Measurements from ENCODE around the gene FOXP4. TPM values are rescaled to one million over a fixed set of nuclear protein-coding genes. Genes with fewer than 3 reads are reported as not detected.
A peak's percentile ranks its signal among the peaks of the same experiment; 100 is the strongest.

FOXP4 gene
- total RNA-seq, 1 donor from 2014 or later = 21.6 TPM

- H3K4me1 Mint-ChIP-seq (ENCODE audit: low read depth) = peaks cover 6% of the 10 kb centered on the region
These were observed 52.5 kb downstream of the FOXP4 start for GRCh38 chr6:41598670-41599014.

GRCh38 chr6:41599015-41599851, 53.1 kb downstream of the FOXP4 start:
- no peak for DNase-seq (ENCODE audit: low spot score)
- Mint-ChIP-seq H3K27ac (no peak overlapping the region), H3K36me3 (ENCODE audit: low read depth) (no peaks in the 10 kb centered on the region), H3K4me3 (no peak overlapping the region), H3K4me1 (ENCODE audit: low read depth) (peaks cover 6% of the 10 kb centered on the region), H3K27me3 (ENCODE audit: insufficient read depth) (peaks cover 1% of the 10 kb centered on the region), H3K9me3 (no peaks in the 10 kb centered on the region)
- intact Hi-C loops (cut with micrococcal nuclease) = no loop called here

More at GRCh38 chr6:41598670-41599014, 52.5 kb downstream of the FOXP4 start:
- H3K9me3 Mint-ChIP-seq = no peaks in the 10 kb centered on the region
- intact Hi-C loops (cut with micrococcal nuclease) = no loop called here
- no peak overlapping the region for H3K4me3 Mint-ChIP-seq
- DNase-seq (ENCODE audit: low spot score) = no peak
- peaks cover 1% of the 10 kb centered on the region for H3K27me3 Mint-ChIP-seq (ENCODE audit: insufficient read depth)
- H3K36me3 Mint-ChIP-seq (ENCODE audit: low read depth) = no peaks in the 10 kb centered on the region
- no peak overlapping the region for H3K27ac Mint-ChIP-seq

GRCh38 chr6:41599852-41600445, 53.8 kb downstream of the FOXP4 start:
- H3K27ac Mint-ChIP-seq = no peak overlapping the region

GRCh38 chr6:41600499-41601247, 54.5 kb downstream of the FOXP4 start:
- Mint-ChIP-seq H3K27ac (no peak overlapping the region), H3K4me1 (ENCODE audit: low read depth) (peaks cover 6% of the 10 kb centered on the region), H3K9me3 (no peaks in the 10 kb centered on the region), H3K36me3 (ENCODE audit: low read depth) (no peaks in the 10 kb centered on the region), H3K27me3 (ENCODE audit: insufficient read depth) (peaks cover 5% of the 10 kb centered on the region), H3K4me3 (no peak overlapping the region)
- intact Hi-C loops (cut with micrococcal nuclease) = no loop called here
- DNase-seq (ENCODE audit: low spot score) = no peak

More at GRCh38 chr6:41599852-41600445, 53.8 kb downstream of the FOXP4 start:
- peaks cover 6% of the 10 kb centered on the region for H3K4me1 Mint-ChIP-seq (ENCODE audit: low read depth)
- peaks cover 2% of the 10 kb centered on the region for H3K27me3 Mint-ChIP-seq (ENCODE audit: insufficient read depth)
- H3K36me3 Mint-ChIP-seq (ENCODE audit: low read depth) = no peaks in the 10 kb centered on the region
- intact Hi-C loops (cut with micrococcal nuclease) = no loop called here
- H3K9me3 Mint-ChIP-seq = no peaks in the 10 kb centered on the region
- DNase-seq (ENCODE audit: low spot score) = no peak
- H3K4me3 Mint-ChIP-seq = no peak overlapping the region

- intact Hi-C loops (cut with micrococcal nuclease) = no loop called here
- no peak overlapping the region for H3K27ac Mint-ChIP-seq
- H3K9me3 Mint-ChIP-seq = no peaks in the 10 kb centered on the region
- H3K27me3 Mint-ChIP-seq (ENCODE audit: insufficient read depth) = peaks cover 5% of the 10 kb centered on the region
- no peaks in the 10 kb centered on the region for H3K36me3 Mint-ChIP-seq (ENCODE audit: low read depth)
- no peak overlapping the region for H3K4me3 Mint-ChIP-seq
- DNase-seq (ENCODE audit: low spot score) = no peak
- H3K4me1 Mint-ChIP-seq (ENCODE audit: low read depth) = peaks cover 6% of the 10 kb centered on the region
These were observed 55.0 kb downstream of the FOXP4 start for GRCh38 chr6:41601248-41601549.

GRCh38 chr6:41602422-41602743, 56.2 kb downstream of the FOXP4 start:
- no peaks in the 10 kb centered on the region for H3K36me3 Mint-ChIP-seq (ENCODE audit: low read depth)
- H3K27ac Mint-ChIP-seq = no peak overlapping the region
- no peaks in the 10 kb centered on the region for H3K9me3 Mint-ChIP-seq
- peaks cover 7% of the 10 kb centered on the region for H3K27me3 Mint-ChIP-seq (ENCODE audit: insufficient read depth)
- no peak for DNase-seq (ENCODE audit: low spot score)
- H3K4me3 Mint-ChIP-seq = no peak overlapping the region
- intact Hi-C loops (cut with micrococcal nuclease) = no loop called here
- H3K4me1 Mint-ChIP-seq (ENCODE audit: low read depth) = peaks cover 6% of the 10 kb centered on the region

- Mint-ChIP-seq H3K36me3 (ENCODE audit: low read depth) (no peaks in the 10 kb centered on the region), H3K4me1 (ENCODE audit: low read depth) (peaks cover 6% of the 10 kb centered on the region), H3K9me3 (no peaks in the 10 kb centered on the region), H3K4me3 (no peak overlapping the region), H3K27me3 (ENCODE audit: insufficient read depth) (peaks cover 7% of the 10 kb centered on the region), H3K27ac (no peak overlapping the region)
- intact Hi-C loops (cut with micrococcal nuclease) = loop anchor here (1.0 kb wide), 2 partner anchors 80 to 173 kb away; no protein-coding TSS in a partner anchor
- peak; percentile 68 for DNase-seq (ENCODE audit: low spot score)
These were observed 56.9 kb downstream of the FOXP4 start for GRCh38 chr6:41602864-41603608.

GRCh38 chr6:41604006-41604405, 57.8 kb downstream of the FOXP4 start:
- intact Hi-C loops (cut with micrococcal nuclease) = no loop called here
- H3K4me1 Mint-ChIP-seq (ENCODE audit: low read depth) = peaks cover 6% of the 10 kb centered on the region
- H3K27me3 Mint-ChIP-seq (ENCODE audit: insufficient read depth) = peaks cover 9% of the 10 kb centered on the region
- H3K9me3 Mint-ChIP-seq = no peaks in the 10 kb centered on the region
- H3K4me3 Mint-ChIP-seq = no peak overlapping the region
- DNase-seq (ENCODE audit: low spot score) = no peak
- H3K27ac Mint-ChIP-seq = no peak overlapping the region
- H3K36me3 Mint-ChIP-seq (ENCODE audit: low read depth) = no peaks in the 10 kb centered on the region

GRCh38 chr6:41605649-41606048, 59.5 kb downstream of the FOXP4 start:
- intact Hi-C loops (cut with micrococcal nuclease) = no loop called here
- H3K9me3 Mint-ChIP-seq = no peaks in the 10 kb centered on the region

GRCh38 chr6:41607036-41607435, 60.9 kb downstream of the FOXP4 start:
- Mint-ChIP-seq H3K4me1 (ENCODE audit: low read depth) (peaks cover 6% of the 10 kb centered on the region), H3K27ac (no peak overlapping the region), H3K27me3 (ENCODE audit: insufficient read depth) (peaks cover 11% of the 10 kb centered on the region), H3K9me3 (no peaks in the 10 kb centered on the region), H3K4me3 (no peak overlapping the region), H3K36me3 (ENCODE audit: low read depth) (no peaks in the 10 kb centered on the region)
- DNase-seq (ENCODE audit: low spot score) = no peak
- intact Hi-C loops (cut with micrococcal nuclease) = no loop called here

More at GRCh38 chr6:41605649-41606048, 59.5 kb downstream of the FOXP4 start:
- Mint-ChIP-seq H3K4me1 (ENCODE audit: low read depth) (peaks cover 6% of the 10 kb centered on the region), H3K27ac (no peak overlapping the region), H3K36me3 (ENCODE audit: low read depth) (no peaks in the 10 kb centered on the region), H3K4me3 (no peak overlapping the region), H3K27me3 (ENCODE audit: insufficient read depth) (peaks cover 10% of the 10 kb centered on the region)
- DNase-seq (ENCODE audit: low spot score) = no peak

GRCh38 chr6:41607736-41608135, 61.6 kb downstream of the FOXP4 start:
- Mint-ChIP-seq H3K4me1 (ENCODE audit: low read depth) (peaks cover 3% of the 10 kb centered on the region), H3K36me3 (ENCODE audit: low read depth) (no peaks in the 10 kb centered on the region), H3K27me3 (ENCODE audit: insufficient read depth) (peaks cover 11% of the 10 kb centered on the region), H3K9me3 (peaks cover 4% of the 10 kb centered on the region), H3K27ac (no peak overlapping the region), H3K4me3 (no peak overlapping the region)
- DNase-seq (ENCODE audit: low spot score) = no peak
- intact Hi-C loops (cut with micrococcal nuclease) = no loop called here

- Mint-ChIP-seq H3K36me3 (ENCODE audit: low read depth) (no peaks in the 10 kb centered on the region), H3K9me3 (peaks cover 4% of the 10 kb centered on the region), H3K27ac (no peak overlapping the region), H3K4me1 (ENCODE audit: low read depth) (no peaks in the 10 kb centered on the region), H3K4me3 (no peak overlapping the region), H3K27me3 (ENCODE audit: insufficient read depth) (peaks cover 10% of the 10 kb centered on the region)
- DNase-seq (ENCODE audit: low spot score) = no peak
- intact Hi-C loops (cut with micrococcal nuclease) = no loop called here
These were observed 62.4 kb downstream of the FOXP4 start for GRCh38 chr6:41608443-41609151.

All from activated T-helper 1 cell treated with anti-CD3 and anti-CD28 coated beads, Interleukin-12 subunit alpha, Interleukin-12 subunit beta, Interleukin-2, Interleukin-4 antibody, amounts not matched to agents 30 ng/mL and 10 ng/mL and 1 ng/mL, durations not matched to agents 14 hours and 24 hours and 36 hours (primary cell).